Measurements from ENCODE around the gene MED27.

The MED27 gene

DNA sequence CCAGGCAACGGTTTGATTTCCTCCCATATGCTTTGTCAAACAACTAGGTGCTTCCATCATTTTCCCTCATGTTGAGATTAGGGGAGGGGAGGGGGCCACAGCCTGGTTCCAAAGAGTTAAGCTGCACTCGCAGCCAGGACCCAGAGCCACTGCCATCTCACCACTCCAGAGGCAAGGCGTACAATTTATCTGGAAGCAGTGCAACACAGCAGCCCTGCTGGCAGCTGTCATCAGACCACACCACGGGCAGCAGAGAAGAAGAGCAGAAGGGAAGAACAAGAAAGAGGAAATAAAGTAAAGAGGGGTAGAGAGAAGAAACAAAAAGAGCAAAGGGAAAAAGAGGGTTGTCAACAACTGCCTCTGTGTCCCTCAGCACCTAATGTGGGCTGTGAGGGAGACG lies 38.9 kb downstream of the MED27 start:
- TF ChIP-seq, protein P1, sequence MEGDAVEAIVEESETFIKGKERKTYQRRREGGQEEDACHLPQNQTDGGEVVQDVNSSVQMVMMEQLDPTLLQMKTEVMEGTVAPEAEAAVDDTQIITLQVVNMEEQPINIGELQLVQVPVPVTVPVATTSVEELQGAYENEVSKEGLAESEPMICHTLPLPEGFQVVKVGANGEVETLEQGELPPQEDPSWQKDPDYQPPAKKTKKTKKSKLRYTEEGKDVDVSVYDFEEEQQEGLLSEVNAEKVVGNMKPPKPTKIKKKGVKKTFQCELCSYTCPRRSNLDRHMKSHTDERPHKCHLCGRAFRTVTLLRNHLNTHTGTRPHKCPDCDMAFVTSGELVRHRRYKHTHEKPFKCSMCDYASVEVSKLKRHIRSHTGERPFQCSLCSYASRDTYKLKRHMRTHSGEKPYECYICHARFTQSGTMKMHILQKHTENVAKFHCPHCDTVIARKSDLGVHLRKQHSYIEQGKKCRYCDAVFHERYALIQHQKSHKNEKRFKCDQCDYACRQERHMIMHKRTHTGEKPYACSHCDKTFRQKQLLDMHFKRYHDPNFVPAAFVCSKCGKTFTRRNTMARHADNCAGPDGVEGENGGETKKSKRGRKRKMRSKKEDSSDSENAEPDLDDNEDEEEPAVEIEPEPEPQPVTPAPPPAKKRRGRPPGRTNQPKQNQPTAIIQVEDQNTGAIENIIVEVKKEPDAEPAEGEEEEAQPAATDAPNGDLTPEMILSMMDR (IDR thresholded peaks at IDR 0.05; ENCODE audit: poor library complexity, severe bottlenecking), result no peak
- Histone ChIP-seq H3K36me3 (ENCODE audit: low read depth) (no peaks in the 10 kb centered on the region), H3K4me1 (ENCODE audit: insufficient read depth, poor library complexity, severe bottlenecking) (peaks cover 13% of the 10 kb centered on the region), H3K27me3 (ENCODE audit: insufficient read depth, poor library complexity, severe bottlenecking) (no peaks in the 10 kb centered on the region), H3K4me3 (ENCODE audit: severe bottlenecking) (no peak overlapping the region), H3K9me3 (ENCODE audit: severe bottlenecking) (no peaks in the 10 kb centered on the region), H3K27ac (ENCODE audit: poor library complexity, severe bottlenecking) (no peak overlapping the region)
- ATAC-seq (ENCODE audit: low read depth), result no peak
- no peak for DNase-seq (ENCODE audit: low spot score)

DNA sequence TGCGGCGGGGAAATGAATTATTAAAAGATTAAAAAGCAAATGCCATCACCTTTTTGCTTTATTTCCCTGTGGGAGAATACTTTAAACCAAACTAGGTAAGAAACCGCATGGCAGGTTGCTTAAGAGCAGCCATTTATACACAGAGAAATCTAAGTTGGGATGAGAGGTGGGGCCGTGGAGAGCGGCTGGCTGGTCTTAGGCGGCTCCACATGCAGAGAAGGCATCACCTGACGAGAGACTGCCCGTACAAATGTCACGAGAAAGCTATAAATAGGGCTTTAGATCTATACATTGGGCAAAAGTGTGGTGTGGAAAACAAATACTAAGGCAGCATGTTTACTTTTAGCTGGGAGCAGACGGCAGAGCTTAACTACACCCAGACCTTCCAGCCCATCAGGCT lies 39.4 kb downstream of the MED27 start:
- Histone ChIP-seq H3K4me3 (ENCODE audit: severe bottlenecking) (no peak overlapping the region), H3K27ac (ENCODE audit: poor library complexity, severe bottlenecking) (no peak overlapping the region), H3K27me3 (ENCODE audit: insufficient read depth, poor library complexity, severe bottlenecking) (no peaks in the 10 kb centered on the region), H3K36me3 (ENCODE audit: low read depth) (no peaks in the 10 kb centered on the region), H3K9me3 (ENCODE audit: severe bottlenecking) (no peaks in the 10 kb centered on the region), H3K4me1 (ENCODE audit: insufficient read depth, poor library complexity, severe bottlenecking) (peaks cover 13% of the 10 kb centered on the region)
- ATAC-seq (ENCODE audit: low read depth) (no peak), DNase-seq (ENCODE audit: low spot score) (no peak)
- TF ChIP-seq, protein P1 (IDR thresholded peaks at IDR 0.05; ENCODE audit: poor library complexity, severe bottlenecking), result no peak

DNA sequence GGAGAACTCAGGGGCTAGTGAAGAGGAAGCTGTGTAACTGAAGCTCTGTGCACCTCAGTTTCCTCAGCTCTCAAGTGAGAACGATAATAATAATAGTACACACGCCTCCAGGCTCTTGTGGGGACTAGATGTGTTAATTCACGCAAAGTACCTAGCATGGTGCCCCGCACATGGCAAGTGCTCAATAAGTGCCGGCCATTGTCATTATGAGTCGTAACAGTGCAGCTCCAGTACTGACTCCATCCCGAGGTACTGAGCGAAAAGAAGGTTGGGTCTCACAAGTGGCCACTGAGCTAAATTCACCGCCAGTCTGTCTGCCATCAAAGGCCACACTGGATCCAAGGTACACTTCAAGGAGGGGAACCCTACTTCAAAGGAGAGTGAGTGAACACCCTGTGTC lies 40.4 kb downstream of the MED27 start:
- no peak overlapping the region for H3K27ac ChIP-seq (ENCODE audit: poor library complexity, severe bottlenecking)
- no peak for ATAC-seq (ENCODE audit: low read depth)
- TF ChIP-seq, protein P1 (IDR thresholded peaks at IDR 0.05; ENCODE audit: poor library complexity, severe bottlenecking), result no peak
- H3K9me3 ChIP-seq (ENCODE audit: severe bottlenecking), result no peaks in the 10 kb centered on the region
- peaks cover 13% of the 10 kb centered on the region for H3K4me1 ChIP-seq (ENCODE audit: insufficient read depth, poor library complexity, severe bottlenecking)
- H3K27me3 ChIP-seq (ENCODE audit: insufficient read depth, poor library complexity, severe bottlenecking), result no peaks in the 10 kb centered on the region
- H3K4me3 ChIP-seq (ENCODE audit: severe bottlenecking), result no peak overlapping the region
- no peak for DNase-seq (ENCODE audit: low spot score)
- H3K36me3 ChIP-seq (ENCODE audit: low read depth), result no peaks in the 10 kb centered on the region

DNA sequence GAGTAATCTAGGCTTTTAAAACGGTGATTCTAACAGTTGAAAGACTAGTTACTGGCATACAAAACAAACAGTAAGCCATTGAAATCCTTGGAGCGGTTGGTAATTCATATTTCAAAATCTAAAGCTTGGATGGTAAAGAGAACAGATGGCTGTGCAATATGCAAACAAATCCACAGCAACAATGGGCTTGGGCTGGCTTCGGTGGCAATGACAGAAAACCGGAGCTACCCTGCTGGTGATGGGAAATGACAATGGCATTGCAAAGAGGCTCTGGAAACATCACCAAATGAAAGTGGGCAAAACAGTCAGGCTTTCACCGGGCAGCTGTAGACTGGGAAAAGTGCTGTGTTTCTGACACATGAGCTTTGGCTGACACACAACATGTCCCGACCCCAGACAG lies 42.2 kb downstream of the MED27 start:
- Histone ChIP-seq H3K9me3 (ENCODE audit: severe bottlenecking) (no peaks in the 10 kb centered on the region), H3K4me1 (ENCODE audit: insufficient read depth, poor library complexity, severe bottlenecking) (peaks cover 4% of the 10 kb centered on the region), H3K36me3 (ENCODE audit: low read depth) (no peaks in the 10 kb centered on the region), H3K27me3 (ENCODE audit: insufficient read depth, poor library complexity, severe bottlenecking) (no peaks in the 10 kb centered on the region), H3K27ac (ENCODE audit: poor library complexity, severe bottlenecking) (no peak overlapping the region), H3K4me3 (ENCODE audit: severe bottlenecking) (no peak overlapping the region)
- TF ChIP-seq, protein P1 (IDR thresholded peaks at IDR 0.05; ENCODE audit: poor library complexity, severe bottlenecking), result no peak
- ATAC-seq (ENCODE audit: low read depth) (no peak), DNase-seq (ENCODE audit: low spot score) (no peak)

DNA sequence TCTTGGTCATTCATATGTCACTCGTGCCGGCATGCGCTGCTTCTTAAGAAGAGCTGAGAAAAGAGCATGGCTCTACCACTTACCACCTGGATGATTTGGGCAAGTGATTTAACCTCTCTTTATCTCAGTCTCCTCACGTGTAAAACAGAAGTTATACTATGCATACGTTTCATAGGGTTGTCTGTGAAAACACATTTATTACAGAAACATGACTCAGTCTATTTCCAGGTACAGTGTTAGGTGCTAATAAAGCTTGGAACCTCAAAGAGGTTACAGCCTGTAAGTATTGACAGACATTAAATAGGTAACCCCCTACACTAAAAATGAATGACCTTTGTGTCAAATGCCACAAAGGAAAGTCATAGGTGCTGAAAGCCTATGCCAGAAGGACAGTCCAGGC lies 43.1 kb downstream of the MED27 start:
- Histone ChIP-seq H3K27me3 (ENCODE audit: insufficient read depth, poor library complexity, severe bottlenecking) (no peaks in the 10 kb centered on the region), H3K36me3 (ENCODE audit: low read depth) (no peaks in the 10 kb centered on the region), H3K4me1 (ENCODE audit: insufficient read depth, poor library complexity, severe bottlenecking) (no peaks in the 10 kb centered on the region), H3K4me3 (ENCODE audit: severe bottlenecking) (no peak overlapping the region), H3K27ac (ENCODE audit: poor library complexity, severe bottlenecking) (no peak overlapping the region), H3K9me3 (ENCODE audit: severe bottlenecking) (no peaks in the 10 kb centered on the region)
- ATAC-seq (ENCODE audit: low read depth), result no peak
- no peak for DNase-seq (ENCODE audit: low spot score)
- TF ChIP-seq, protein P1 (IDR thresholded peaks at IDR 0.05; ENCODE audit: poor library complexity, severe bottlenecking), result no peak

All from RWPE2 (cell line).